Activated T-cell treated with anti-CD3 and anti-CD28 coated beads, Interleukin-2, amount 50 U/mL, for 4 hours (primary cell): ENCODE data around the gene PHTF2. TPM values are rescaled to one million over a fixed set of nuclear protein-coding genes. Genes with fewer than 3 reads are reported as not detected.

Experiments used
- ATAC-seq, 2 donors: fragments of 200-7000 bp; cut with Tn5 transposase; one replicate each; pipeline ENCODE4 v1.10.0; 2021
- DNase-seq: peaks from one replicate; pipeline ENCODE4 v3.0.0-alpha.2; 2020
- H3K27me3 Mint-ChIP-seq: one replicate; pipeline ENCODE4 v1.8.0; 2021; ENCODE audit warnings: low read depth, mixed read lengths
- H3K36me3 Mint-ChIP-seq: one replicate; pipeline ENCODE4 v1.8.0; 2022; ENCODE audit warnings: mixed read lengths; ENCODE audit not compliant: insufficient read depth
- H3K4me1 Mint-ChIP-seq: one replicate; pipeline ENCODE4 v1.8.0; 2021; ENCODE audit warnings: low read depth, mixed read lengths
- H3K4me3 Mint-ChIP-seq: one replicate; pipeline ENCODE4 v1.8.0; 2021; ENCODE audit warnings: mild to moderate bottlenecking, moderate library complexity, mixed read lengths
- H3K9me3 Mint-ChIP-seq: one replicate; pipeline ENCODE4 v1.8.0; 2021; ENCODE audit warnings: mixed read lengths
- total RNA-seq, 3 donors: library from RNA; stranded (reverse); gene quantifications; one replicate each; pipeline ENCODE4 v1.2.1, GENCODE V29; 2021

PHTF2 gene
- total RNA-seq, 3 donors from 2014 or later: 22.3 to 27.1 (median 24.8) TPM

DNA sequence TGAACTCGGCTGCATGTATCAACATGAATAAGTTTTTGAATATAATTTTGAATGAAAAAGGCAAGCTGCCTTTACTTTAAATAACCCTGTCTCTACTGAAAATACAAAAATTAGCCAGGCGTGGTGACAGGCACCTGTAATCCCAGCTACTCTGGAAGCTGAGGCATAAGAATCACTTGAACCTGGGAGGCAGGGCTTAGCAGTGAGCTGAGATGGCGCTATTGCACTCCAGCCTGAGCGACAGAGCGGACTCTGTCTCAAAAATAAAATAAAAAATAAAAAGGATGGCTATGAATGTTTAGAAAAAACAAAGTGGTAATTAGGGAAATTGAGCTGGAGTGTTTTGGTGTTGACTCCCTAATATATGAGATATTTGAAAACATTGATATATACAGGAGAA lies 133.3 kb downstream of the PHTF2 start:
- no peak for ATAC-seq
- H3K4me3 Mint-ChIP-seq: no peak overlapping the region
- H3K36me3 Mint-ChIP-seq: peaks cover 25% of the 10 kb centered on the region

DNA sequence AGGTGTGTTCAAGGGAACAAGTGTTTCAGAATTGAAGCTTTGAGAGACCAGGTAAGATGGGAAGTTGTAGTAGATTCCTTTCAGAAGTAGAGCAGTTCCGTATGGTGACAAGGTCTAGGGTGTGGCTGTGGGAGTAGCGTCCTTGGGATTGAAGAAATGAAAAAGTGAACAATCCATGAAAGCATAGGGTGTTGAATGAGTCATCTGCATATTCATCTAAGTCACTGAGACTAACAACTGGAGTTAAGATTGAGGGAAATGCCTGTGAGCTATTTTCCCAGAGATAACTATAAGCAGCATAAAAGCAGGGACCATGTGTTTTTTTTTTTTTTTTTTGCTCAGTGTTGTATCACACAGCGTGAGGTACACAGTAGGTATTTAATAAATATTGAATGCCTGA lies 134.8 kb downstream of the PHTF2 start:
- H3K36me3 Mint-ChIP-seq: peaks cover 20% of the 10 kb centered on the region
- H3K9me3 Mint-ChIP-seq: no peaks in the 10 kb centered on the region
- DNase-seq: no peak
- no peaks in the 10 kb centered on the region for H3K27me3 Mint-ChIP-seq
- peaks cover 14% of the 10 kb centered on the region for H3K4me1 Mint-ChIP-seq
- ATAC-seq: no peak
- no peak overlapping the region for H3K4me3 Mint-ChIP-seq

More for the DNA sequence above, 133.3 kb downstream of the PHTF2 start:
- Mint-ChIP-seq H3K4me1 (peaks cover 14% of the 10 kb centered on the region), H3K27me3 (no peaks in the 10 kb centered on the region), H3K9me3 (no peaks in the 10 kb centered on the region)
- no peak for DNase-seq

DNA sequence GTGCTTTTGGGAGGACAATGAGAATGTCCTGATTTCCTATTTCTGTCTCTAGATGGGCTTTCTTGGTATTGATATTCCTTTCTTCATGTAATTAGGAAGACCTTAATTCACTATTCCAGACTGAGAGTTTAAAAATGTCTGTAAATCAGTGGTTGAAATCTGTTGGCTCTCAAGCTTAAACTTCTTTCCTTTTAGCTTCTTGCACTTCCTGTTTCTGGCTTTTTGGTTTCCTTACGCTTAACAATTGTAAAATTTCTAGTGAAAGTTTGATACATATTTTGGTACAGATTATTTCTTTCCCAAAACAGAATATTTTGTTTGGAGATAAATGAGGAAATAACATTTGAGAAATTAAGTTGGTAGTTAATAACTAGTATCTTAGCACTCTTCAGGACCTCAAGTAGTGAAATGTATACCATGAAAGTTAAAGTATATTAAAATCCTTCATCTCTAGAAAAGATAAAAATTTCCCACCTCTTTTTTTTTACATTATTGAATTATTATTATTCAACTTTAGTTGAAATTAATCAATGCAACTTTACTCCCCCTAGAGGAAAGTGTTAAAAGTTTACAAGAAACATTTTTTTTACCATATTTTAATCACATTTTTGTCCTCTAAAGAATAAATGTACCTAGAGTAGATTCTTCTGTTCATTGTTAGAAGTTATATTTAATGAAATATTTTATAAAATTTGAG lies 137.2 kb downstream of the PHTF2 start:
- Mint-ChIP-seq H3K36me3 (peaks cover 11% of the 10 kb centered on the region), H3K9me3 (no peaks in the 10 kb centered on the region), H3K4me1 (peaks cover 12% of the 10 kb centered on the region), H3K4me3 (no peak overlapping the region), H3K27me3 (no peaks in the 10 kb centered on the region)
- DNase-seq (no peak), ATAC-seq (no peak)

DNA sequence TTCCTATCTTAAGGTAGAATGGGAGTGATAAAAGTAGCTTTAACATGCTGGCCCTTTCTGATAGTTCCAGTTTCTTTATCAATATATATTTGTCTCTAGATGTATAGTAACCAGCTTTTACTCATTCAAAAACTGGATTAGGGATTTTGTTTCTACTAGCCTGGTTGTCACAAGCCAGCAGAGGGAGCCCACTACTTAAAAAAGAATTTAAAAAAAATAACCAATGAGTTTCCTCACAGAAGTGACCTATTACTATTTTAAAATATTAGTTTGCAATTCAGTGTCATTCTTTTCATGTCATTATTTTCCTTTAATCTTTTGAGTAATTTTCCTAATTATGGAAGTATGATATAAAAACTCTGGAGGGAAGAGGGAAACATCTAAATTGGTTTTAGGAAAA lies 142.1 kb downstream of the PHTF2 start:
- ATAC-seq (no peak), DNase-seq (no peak)
- Mint-ChIP-seq H3K4me1 (peaks cover 16% of the 10 kb centered on the region), H3K27me3 (no peaks in the 10 kb centered on the region), H3K36me3 (peaks cover 18% of the 10 kb centered on the region), H3K4me3 (no peak overlapping the region), H3K9me3 (no peaks in the 10 kb centered on the region)

DNA sequence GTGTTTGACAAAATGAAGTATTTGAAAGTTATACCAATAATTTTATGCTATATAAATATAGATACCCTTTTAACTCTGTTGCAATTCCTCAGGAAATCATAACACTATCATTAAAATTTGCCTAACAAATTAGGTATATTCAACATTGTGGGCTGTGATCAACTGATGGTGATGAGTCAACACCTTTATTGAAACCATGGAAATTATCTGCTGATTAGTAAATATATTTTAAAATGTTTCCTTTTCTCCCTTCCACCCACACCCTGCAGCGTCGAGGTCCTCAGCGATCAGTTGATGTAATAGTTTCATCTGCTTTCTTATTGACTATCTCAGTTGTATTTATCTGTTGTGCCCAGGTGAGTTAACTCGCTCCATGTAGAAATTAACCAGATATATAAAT lies 143.9 kb downstream of the PHTF2 start:
- no peaks in the 10 kb centered on the region for H3K27me3 Mint-ChIP-seq
- peaks cover 18% of the 10 kb centered on the region for H3K36me3 Mint-ChIP-seq
- DNase-seq (no peak), ATAC-seq (no peak)
- H3K4me3 Mint-ChIP-seq: no peak overlapping the region
- H3K9me3 Mint-ChIP-seq: no peaks in the 10 kb centered on the region
- H3K4me1 Mint-ChIP-seq: peaks cover 13% of the 10 kb centered on the region

GRCh38 chr7:77944183-77945182 lies 145.9 kb downstream of the PHTF2 start:
- DNase-seq: no peak
- no peaks in the 10 kb centered on the region for H3K9me3 Mint-ChIP-seq
- no peaks in the 10 kb centered on the region for H3K27me3 Mint-ChIP-seq
- H3K36me3 Mint-ChIP-seq: peaks cover 15% of the 10 kb centered on the region
- H3K4me1 Mint-ChIP-seq: peaks cover 13% of the 10 kb centered on the region
- H3K4me3 Mint-ChIP-seq: no peak overlapping the region
- ATAC-seq: no peak

DNA sequence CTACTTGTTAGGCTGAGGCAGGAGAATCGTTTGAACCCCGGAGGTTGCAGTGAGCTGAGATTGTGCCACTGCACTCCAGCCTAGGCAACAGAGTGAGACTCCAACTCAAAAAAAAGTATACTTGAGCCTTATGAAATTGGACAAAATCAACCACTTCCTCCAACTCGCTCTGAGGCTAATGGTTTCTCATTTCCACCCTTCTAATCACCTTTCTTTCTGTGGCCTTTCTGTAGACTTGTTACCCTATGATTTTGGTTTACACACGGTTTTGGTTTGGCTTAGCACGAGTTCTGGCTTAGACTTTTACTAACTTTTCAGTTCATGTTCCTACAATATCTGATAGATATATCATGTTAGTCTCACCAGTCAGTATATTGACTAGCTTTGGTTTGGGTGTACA lies 152.0 kb downstream of the PHTF2 start:
- Mint-ChIP-seq H3K4me1 (no peaks in the 10 kb centered on the region), H3K9me3 (no peaks in the 10 kb centered on the region), H3K36me3 (peaks cover 9% of the 10 kb centered on the region), H3K4me3 (no peak overlapping the region), H3K27me3 (no peaks in the 10 kb centered on the region)
- DNase-seq: no peak
- no peak for ATAC-seq

DNA sequence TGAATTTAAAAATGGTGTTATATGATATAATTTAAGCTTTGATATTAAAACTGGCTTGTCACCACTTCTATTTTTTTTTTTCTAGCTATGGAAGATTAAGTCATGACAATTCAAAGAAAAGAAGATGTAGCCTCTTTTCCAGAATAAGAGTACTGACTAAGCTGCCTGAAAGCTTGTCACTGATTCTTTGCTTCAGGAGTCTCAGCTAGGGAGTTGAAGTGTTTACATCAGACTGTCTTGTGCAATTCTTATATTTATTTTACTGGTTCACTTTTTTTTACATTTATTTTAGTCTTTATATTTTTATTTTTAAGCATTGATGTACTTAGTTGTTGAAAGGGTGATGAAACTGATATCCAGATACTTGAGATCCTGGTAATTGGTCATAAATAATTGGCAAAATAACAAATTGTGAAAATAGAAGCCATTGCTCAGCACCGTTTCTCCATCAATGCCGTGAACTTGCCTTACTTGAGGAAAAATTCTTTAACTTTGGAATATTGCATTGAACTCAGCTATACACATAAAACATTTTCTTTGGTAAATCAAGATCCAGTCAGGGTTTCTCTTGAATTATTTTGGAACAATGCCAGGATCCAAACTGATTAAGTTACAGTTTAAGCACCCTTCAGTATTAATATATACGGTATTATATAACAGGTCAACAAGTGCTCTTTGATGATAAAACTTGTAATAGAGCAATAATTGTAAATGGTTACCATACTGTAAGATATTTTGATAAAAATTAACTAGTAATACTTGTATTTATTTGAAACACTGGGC lies 156.4 kb downstream of the PHTF2 start:
- H3K27me3 Mint-ChIP-seq: no peaks in the 10 kb centered on the region
- no peak for DNase-seq
- no peak for ATAC-seq

GRCh38 chr7:77958436-77958835 lies 159.9 kb downstream of the PHTF2 start:
- H3K27me3 Mint-ChIP-seq: no peaks in the 10 kb centered on the region
- no peaks in the 10 kb centered on the region for H3K4me1 Mint-ChIP-seq
- peaks cover 17% of the 10 kb centered on the region for H3K36me3 Mint-ChIP-seq
- DNase-seq (no peak), ATAC-seq (no peak)
- H3K4me3 Mint-ChIP-seq: no peak overlapping the region
- H3K9me3 Mint-ChIP-seq: no peaks in the 10 kb centered on the region

More for the DNA sequence above, 156.4 kb downstream of the PHTF2 start:
- no peak overlapping the region for H3K4me3 Mint-ChIP-seq
- H3K36me3 Mint-ChIP-seq: peaks cover 18% of the 10 kb centered on the region
- H3K4me1 Mint-ChIP-seq: no peaks in the 10 kb centered on the region
- H3K9me3 Mint-ChIP-seq: no peaks in the 10 kb centered on the region

DNA sequence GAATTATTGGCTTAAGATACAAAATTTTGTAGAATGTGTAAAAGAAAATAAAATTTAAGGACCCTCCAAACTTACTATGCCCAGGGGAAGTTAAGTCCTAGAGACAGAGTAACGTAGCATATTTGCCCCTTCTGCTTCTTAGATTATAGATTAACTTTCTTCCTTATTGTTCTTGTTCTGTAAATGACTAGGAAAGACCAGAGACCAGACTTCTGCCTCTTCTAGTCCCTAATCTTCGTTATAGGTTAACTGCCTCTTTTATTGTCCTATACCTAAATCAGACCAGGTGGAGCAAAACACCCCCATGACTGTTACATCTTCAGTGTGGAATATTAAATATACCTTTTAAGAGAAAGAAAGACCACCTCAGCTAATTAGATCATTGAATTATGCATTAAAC lies 160.5 kb downstream of the PHTF2 start:
- no peaks in the 10 kb centered on the region for H3K4me1 Mint-ChIP-seq
- H3K4me3 Mint-ChIP-seq: no peak overlapping the region
- DNase-seq (no peak), ATAC-seq (no peak)
- no peaks in the 10 kb centered on the region for H3K9me3 Mint-ChIP-seq
- H3K36me3 Mint-ChIP-seq: peaks cover 17% of the 10 kb centered on the region
- no peaks in the 10 kb centered on the region for H3K27me3 Mint-ChIP-seq

- Mint-ChIP-seq H3K4me1 (no peaks in the 10 kb centered on the region), H3K9me3 (no peaks in the 10 kb centered on the region), H3K27me3 (no peaks in the 10 kb centered on the region), H3K4me3 (no peak overlapping the region), H3K36me3 (peaks cover 17% of the 10 kb centered on the region)
- DNase-seq: no peak
- no peak for ATAC-seq
Measured at GRCh38 chr7:77960336-77960735, 161.8 kb downstream of the PHTF2 start.

DNA sequence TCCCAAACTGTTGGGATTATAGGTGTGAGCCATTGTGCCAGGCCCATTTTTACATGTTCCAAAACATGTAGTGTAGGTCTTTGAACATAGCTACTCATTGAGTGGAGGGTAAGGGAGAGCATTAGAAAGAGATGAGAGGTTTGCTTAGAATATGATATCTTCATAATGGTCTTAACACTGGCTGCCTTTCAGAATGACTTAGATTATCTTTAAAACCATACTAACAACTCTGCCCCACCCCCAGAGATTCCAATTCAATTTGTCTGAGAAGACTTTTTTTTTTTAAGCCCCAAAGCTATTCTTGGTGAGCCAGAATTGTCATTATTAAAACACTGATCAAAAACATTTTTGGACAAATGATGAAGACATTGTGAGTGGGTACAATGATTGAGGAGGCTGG lies 168.9 kb downstream of the PHTF2 start:
- Mint-ChIP-seq H3K4me1 (no peaks in the 10 kb centered on the region), H3K4me3 (no peak overlapping the region), H3K9me3 (no peaks in the 10 kb centered on the region), H3K27me3 (no peaks in the 10 kb centered on the region), H3K36me3 (peaks cover 5% of the 10 kb centered on the region)
- ATAC-seq (no peak), DNase-seq (no peak)

DNA sequence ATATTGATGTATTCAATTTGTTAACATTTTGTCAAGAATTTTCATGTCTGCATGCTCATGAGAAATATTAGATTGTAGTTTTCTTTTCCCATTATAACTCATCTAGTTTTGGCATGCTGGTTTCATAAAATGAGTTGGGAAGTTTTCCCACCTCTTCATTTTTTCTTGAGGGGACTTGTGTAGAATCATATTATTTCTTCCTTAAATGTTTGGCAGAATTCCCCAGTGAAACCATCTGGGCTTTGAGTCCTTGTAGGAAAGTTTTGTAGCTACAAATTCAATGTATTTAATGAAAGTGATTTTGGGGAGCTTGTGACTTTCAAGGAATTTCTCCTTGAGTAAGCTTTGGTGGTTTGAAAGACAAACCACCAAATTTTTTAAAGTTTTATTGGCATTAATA lies 173.2 kb downstream of the PHTF2 start:
- H3K4me1 Mint-ChIP-seq: no peaks in the 10 kb centered on the region
- no peak overlapping the region for H3K4me3 Mint-ChIP-seq
- H3K36me3 Mint-ChIP-seq: peaks cover 2% of the 10 kb centered on the region
- H3K9me3 Mint-ChIP-seq: no peaks in the 10 kb centered on the region
- ATAC-seq: no peak
- no peak for DNase-seq
- no peaks in the 10 kb centered on the region for H3K27me3 Mint-ChIP-seq
